Left hindlimb (tissue), 1 donor: ENCODE results near the gene CELA3B.
"Not testable (repeated sequence)": the region's sequence is repeated elsewhere in the genome, so short reads cannot be mapped to it uniquely, and the experiment has no call there.

Experiments
- DNase-seq: peaks from one replicate; pipeline ENCODE4 v3.0.0-alpha.2; 2018

CELA3B gene

DNA sequence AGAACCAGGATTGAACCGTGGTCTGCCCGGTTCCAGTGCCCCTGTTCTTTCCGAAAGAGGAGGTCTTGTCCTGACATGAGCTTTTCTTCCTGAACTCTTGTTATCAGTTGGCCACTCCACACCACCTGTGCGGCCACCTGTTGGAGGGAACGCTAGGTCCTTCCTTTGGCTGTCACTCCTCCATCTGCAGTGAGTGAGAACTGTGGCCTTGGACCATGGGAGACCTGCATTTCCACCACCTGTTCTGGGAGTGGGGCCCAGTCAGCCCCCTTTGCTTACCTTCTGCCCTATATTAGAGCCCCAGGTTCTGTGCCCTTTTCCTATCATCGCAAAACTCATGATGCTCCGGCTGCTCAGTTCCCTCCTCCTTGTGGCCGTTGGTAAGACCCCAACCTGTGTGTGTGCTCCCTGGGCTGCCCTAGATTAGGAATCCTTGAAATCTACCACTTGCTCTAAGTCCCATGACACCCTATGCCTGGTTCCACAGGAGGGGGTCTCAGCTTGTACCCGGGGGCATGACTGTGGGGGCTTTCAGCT, at the start of gene CELA3B:
Gene CELA3B (plus strand): TSS at position 320 of the 537 bp plus-strand sequence. CDS start 18 bp downstream, at position 338.
- DNase-seq, result not testable (repeated sequence)

GRCh38 chr1:21927533-21928237, 49.1 kb upstream of the CELA3B start:
- DNase-seq, result peak; percentile 67

DNA sequence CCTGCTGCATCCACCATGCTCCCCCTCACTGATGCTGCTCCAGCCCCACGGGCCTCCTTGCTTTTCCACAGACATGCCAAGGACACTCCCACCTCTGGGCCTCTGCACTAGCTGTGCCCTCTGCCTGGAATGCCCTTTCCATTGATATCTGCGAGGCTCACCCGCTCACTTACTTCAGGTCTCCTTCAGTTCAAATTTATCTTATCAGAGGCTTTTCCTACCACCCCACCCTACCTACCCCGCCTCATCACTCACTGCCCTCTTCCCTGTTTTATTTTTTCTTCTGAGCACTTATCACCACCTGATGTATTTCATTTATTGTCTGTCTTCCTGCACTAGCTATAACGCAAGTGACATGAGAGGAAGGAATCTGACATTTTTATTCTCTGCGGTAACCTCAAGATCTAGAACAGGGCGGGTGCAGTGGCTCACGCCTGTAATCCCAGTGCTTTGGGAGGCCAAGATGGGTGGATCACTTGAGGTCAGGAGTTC, 46.7 kb upstream of the CELA3B start:
- DNase-seq, result no peak

GRCh38 chr1:21930629-21931170, 46.1 kb upstream of the CELA3B start:
- no peak for DNase-seq

DNA sequence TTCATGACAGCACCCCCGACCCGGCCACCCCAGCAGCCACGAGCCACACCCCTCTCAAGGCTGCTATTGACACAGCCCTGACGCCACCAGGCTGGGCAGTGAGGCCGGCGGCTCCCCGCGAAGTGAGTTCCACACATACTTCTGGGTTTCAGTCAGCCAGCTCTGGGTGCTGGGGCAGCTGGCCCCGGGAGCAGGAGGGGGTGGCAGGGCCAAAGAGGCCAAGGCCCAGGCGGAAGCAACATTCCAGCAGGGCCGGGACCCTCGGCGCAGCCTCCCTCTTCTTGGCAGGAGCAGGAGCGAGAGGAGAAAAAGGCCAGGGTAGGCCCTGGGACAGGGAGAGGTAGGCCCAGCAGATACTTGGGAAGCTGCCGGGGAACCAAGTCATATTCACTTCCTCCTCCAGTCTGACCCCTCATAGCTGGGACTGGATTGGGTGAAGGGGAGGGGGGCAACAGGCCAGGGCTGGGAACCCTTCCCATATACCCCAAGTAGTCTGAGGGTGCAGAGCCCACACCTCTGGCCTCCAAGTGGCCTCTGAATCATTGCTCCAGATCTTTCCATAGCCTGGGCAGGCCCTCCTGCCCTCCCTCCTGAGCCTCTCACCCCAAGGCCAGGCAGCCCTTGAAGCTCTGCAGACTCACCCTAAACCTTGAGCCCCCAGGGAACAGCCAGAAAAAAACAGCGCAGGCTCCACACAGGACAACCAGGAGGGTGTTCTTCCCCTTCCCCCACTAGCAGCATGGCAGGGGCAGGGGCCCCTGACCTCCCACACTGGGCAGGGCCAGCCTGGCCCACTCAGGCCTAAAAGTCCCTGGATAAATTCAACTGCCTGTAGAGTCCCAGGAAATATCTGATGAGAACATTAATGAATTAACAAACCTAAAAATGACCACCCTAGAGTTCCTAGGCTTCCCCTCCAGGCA, 45.4 kb upstream of the CELA3B start:
- peak; percentile 75 for DNase-seq

GRCh38 chr1:21932127-21932526, 44.7 kb upstream of the CELA3B start:
- no peak for DNase-seq

DNA sequence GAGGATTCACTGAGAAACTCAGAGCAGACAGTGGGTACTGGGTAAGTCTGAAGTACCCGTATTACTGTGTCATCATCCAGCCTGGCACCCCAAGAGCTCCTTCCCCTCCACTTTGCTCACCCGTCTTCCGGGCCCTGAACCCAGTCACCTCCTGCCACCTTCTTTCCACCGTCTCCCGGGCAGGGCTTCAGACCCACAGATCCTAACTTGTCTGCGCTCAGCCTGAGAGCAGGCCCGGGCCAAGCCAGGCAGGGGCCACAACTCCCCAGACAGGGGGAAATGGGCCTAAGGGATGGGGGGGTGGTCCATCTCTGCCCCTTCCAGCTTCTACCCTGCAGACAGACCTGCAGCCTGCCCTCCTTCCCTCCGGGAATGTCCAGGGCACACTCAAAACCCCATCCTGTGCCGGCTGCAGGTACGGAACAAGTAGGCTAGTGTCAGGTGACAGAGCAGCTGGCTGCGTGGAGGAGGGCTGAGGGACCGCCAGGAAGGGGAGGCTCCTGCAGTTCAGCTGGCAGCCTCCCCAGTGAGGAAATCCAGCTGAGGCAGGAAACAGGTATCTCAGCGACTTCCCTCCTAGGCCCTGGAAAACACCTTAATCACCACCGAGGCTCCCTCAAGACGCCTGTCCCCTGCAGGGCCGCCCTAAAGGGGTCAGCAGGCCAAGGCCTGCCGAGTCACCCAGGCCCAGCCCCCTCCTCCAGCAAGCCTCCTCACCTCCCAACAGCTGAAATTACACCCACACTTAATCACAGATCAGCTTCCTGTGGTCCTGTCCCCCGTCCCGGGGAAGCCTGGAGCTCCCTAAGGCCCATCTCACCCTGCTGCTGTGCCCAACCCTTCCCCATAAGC, 43.2 kb upstream of the CELA3B start:
- DNase-seq, result peak; percentile 76

DNA sequence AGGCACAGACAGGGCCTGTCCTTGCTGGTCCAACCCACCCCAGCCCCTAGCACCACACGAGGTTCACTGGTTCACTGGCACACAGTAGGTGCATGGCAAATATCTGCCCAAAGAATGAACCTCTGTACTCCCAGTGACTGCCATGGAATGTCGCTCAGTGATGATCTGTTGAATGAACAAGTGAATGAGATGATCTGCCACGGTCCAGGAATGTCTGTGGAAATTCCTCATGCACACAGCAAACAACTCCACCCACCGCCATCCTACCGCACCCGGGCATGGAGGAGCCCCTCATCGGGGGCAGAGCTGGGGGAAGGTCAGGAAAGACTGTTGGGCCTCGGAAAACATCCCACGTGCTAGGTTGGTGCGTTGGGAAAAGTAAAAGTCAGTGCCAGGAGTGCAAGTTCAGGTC, 41.4 kb upstream of the CELA3B start:
- DNase-seq, result no peak

GRCh38 chr1:21935891-21936365, 40.9 kb upstream of the CELA3B start:
- DNase-seq, result no peak

DNA sequence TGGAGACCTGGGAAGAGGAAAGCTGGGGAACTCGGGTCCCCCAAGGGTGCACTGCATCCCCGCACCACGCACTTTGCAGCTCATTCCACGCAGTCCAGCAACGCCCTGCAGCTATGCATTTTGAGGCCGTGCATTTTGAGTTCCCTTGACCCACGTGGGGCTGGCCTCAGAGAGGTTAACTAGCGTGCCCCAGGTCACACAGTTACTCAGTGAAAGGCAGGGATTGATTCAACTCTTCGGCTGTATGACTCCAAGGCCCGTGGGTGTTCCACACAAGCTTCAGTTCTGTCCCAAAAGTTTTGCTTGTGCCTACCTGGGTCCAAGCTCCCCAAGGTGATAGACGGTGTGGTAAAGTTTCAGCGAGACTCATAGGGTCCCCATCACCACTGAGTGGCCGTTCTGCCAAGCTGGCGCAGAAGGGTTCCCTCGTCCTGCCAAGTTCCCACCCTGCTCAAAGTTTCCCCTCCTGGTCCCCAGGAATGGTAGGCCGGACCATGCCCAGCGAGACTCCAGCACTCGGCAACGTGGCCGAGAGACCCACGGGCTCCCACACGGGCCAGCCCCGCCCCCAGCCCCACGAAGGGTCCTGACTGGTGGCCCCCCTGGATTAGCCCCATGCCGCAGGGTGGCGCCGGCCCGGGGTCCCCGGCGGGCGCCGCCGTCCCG, 40.3 kb upstream of the CELA3B start:
- DNase-seq, result peak; percentile 60

GRCh38 chr1:21937034-21937371, 39.8 kb upstream of the CELA3B start, which contains the start of gene HSPG2:
HSPG2 (minus strand) TSS chr1:21937310; CDS start chr1:21937217, 93 bp downstream.
- DNase-seq, result no peak

GRCh38 chr1:21937372-21938121, 39.3 kb upstream of the CELA3B start:
- DNase-seq, result peak; percentile 92

DNA sequence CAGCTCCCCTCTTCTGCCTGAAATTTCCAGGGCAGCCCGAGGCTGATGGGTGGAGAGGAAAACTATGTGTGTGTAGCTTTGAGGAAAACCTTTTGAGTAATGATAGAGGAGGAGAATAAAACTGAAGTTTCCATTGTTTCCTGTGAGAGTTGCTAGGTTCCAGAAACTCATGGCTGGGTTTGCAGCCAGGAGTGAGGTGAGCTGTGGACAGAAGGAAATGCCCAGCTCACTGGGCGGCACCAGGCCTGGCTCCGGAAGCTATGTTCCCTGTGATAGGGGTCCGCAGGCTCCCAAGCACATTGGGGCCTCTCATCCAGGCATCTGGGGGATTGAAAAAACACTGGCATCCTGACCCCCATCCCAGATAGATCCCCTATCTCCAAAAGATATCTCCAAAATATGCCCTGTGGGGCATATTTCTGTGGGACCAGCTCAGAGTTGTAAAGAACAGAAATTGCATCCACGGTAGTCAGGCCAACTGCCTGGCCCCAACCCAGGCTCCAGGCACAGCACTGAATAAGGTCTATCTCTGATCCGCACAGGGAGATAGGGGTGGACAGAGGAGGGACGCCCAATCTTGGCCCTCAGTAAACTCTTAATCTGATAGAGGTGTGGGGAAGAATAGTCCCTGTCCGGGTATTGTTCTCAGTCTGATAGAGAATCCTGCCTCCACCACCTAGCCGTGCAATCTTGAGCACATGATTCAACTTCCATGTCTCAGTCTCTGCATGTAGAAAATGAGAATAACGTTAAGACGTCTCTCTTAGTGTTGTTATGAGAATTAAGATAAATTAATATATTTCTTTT, 37.9 kb upstream of the CELA3B start:
- peak; percentile 68 for DNase-seq

- peak; percentile 90 for DNase-seq
These were observed 37.0 kb upstream of the CELA3B start for GRCh38 chr1:21939650-21940374.

GRCh38 chr1:21940492-21940891, 36.3 kb upstream of the CELA3B start:
- peak; percentile 0 for DNase-seq

DNA sequence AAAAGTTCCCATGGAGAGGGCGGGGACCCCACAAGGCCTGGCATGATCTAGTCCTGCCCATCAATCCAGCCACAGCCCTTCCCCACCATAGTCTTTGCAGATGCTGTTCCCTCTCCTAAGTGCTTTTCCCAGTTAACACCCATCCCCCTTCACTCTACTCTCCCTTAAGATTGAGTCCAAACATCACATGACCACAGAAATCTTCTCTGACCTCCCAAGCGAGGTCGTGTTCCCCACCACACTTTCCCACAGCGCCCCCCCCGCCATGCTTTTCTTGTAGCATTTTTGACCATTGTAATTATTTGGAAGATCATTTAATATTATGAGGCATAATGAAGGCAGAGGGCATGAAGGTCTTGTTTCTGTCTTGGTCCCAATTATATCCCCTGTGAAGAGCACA, 35.5 kb upstream of the CELA3B start:
- peak; percentile 13 for DNase-seq

DNA sequence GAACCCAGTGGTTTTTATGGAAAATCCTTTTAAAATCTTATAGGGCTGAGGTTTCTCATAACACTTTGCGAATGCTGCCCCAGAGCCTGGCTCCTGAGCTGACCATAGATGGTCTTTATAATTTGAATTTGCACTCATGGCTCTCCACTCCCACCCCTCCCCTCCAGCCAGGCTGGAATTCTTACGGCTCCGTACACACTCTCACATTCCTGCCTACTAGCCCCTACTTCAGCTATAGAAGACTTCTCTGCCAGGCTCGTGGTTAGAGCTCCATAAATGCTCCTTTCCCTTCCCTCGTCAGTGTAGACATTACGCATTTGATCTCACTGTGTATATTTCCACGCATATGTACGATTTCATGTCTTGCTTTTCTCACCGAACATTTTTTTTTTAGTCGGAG, 34.4 kb upstream of the CELA3B start:
- DNase-seq, result no peak

- peak; percentile 22 for DNase-seq
These were observed 33.7 kb upstream of the CELA3B start for GRCh38 chr1:21942959-21943640.

DNA sequence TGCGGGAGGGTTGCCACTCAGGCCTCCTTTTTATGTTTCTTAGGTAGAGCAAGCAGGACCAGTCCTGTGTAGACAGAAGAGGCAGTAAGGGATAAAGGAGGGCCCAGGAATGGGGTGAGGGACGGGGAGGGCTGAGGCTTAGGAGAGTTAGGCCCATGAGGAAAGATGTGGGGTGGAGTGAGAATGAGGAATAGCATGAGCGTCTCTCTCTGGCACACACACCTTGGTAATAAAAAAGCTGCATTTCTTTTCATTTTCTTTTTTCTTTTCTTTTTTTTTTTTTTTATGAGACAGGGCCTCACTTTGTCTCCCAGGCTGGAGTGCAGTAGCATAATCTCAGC, 32.1 kb upstream of the CELA3B start:
- peak; percentile 13 for DNase-seq
